ENCODE measurements around the gene DIDO1. TPM values are rescaled to one million over a fixed set of nuclear protein-coding genes. Genes with fewer than 3 reads are reported as not detected.

DIDO1 gene
- polyA plus RNA-seq, 4 donors = 52.4 to 65.6 (median 62.2) TPM

DNA sequence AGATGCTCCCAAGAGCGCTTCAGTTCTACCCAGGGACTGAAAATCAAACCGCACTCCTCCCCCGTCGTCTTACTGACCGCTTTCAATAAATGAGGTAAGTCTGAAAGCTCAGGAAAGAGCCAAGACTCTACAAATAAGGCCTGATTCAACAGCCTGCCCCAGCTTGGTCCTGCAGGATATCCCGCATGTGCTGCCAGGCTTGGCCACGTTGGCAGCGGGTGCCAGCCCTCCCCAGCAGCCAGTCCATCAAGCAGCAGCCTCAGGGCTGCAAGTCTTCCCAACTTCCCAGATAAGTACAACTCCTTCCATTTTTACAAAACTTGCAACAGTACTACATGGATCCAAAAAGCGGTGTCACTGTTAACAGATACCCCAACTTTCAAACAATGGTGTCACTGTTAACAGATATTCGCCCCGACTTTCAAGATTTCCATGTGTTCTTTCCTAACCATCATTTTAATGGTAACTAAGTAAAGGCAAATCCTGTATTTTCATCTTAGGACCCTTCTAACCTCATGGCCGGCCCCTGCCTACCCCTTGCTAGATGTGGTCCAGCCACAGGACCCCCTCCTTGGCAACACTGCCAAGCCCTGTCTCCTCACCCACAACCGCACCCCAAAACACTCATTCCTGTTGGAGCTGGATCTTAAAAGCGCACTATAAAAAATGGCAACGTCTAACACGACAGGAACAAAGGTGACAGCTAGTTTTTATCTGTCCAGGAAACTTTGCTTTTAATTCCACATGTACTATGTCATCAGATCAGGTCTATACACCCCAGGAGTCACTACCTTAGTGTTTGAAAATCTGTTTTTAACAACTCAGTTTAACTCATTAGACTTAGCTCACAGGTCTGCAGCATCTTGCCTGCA, 28.0 kb downstream of the DIDO1 start:
- no peak for DNase-seq (ENCODE audit: low read depth in 4 of 4, low spot score in 2 of 4)

DNA sequence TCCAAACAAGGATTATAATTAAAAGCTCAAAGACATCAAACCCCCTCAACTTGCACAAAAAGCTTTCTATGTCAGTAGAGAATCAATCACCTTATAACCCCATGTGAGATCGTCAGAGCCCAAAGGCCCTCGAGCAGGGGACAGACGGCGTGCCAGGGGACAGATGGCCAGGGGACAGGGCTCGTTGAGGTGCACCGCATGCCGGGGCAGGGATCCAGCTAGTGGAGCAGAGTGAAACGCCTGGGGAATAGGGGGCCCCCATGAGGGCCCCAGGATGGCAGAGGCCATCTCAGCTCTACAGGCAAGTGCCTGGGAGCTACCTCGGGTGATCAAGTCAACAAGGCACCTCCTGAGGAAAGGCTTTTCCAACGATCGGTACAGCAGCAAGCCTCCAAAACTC, 28.6 kb downstream of the DIDO1 start:
- no peak for DNase-seq (ENCODE audit: low read depth in 4 of 4, low spot score in 2 of 4)

- DNase-seq (ENCODE audit: low read depth in 4 of 4, low spot score in 2 of 4) = no peak
Measured at GRCh38 chr20:62896526-62896925, 29.8 kb downstream of the DIDO1 start.

- DNase-seq (ENCODE audit: low read depth in 4 of 4, low spot score in 2 of 4) = no peak
Measured at GRCh38 chr20:62895539-62895938, 30.8 kb downstream of the DIDO1 start.

DNA sequence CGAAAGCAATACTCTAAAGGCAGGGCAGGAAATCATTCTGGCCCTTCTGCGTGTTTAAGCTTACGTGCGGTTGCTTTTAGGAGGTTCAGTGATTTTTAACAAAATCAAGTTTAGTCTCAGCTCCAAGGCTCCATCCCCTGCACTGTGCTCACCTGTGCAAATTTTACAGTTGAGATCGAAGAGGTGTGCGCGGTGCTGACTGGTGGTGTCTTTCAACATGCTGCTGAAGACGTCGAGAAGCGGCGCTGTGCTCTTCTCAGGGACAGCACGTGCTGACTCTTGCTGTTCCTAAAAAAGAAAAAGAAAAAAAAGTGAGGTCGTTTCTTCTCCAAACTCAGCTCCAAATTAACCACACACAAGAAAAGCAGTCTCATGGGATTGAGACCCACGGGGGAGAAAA, 32.0 kb downstream of the DIDO1 start:
- DNase-seq (ENCODE audit: low read depth in 4 of 4, low spot score in 2 of 4) = no peak

DNA sequence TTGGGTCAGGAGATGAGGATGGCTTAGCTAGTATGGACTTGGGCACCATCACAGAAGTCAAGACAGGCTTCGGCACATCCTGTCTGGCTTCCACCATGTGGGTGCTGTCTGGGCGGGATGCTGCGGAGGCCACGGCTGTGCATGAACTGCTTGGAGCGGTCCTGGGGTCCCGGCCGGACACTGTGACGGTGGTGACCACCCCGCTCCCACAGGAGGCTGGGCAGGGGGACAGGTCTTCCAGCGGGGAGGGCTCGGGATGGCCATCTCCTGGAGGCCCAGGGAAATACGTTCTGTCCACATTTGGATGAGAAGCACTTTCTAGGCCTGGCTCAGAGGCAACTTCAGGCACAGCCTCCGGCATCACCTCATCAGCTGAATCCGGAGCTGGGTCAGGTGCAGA, 32.6 kb downstream of the DIDO1 start:
- no peak for DNase-seq (ENCODE audit: low read depth in 4 of 4, low spot score in 2 of 4)

DNA sequence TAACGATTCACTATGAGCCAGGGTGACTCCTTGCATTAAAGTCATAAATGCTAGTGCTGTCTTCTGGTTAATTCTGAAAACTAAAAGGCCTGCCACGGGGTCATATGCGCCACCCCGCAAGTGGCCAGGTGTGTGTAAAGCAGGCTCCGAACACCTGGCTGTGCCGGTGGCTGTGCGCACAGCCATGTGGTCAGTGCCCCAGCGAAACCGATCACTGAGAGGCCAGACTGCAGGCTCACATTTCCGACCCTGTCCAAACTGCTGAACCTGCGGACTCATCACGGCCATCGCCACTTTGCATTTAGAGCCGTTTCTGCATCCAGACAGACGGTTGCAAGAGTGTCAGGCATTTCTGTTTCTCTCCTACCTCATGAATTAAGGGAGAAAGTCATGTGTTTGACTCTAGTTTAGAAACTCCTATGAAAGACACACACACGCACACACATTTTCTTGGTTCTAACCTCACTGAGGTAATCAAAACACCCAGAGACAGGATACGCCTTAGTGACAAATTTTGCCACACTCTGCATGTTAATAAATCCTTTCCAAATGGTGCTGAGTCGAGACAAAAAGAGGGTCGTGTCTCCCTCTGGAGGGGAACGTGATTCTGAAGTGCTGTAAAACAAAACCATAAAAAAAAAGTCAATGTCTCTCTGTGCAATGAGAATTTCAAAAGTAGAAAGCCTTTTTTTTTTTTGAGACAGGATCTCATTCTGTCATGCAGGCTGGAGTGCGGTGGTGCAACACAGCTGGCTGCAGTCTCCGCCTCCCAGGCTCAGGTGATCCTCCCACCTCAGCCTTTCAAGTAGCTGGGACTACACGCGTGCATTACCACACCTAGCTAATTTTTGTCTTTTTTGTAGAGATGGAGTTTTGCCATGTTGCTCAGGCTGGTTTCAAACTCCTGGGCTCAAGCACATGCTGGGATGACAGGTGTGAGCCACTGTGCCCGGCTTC, 33.7 kb downstream of the DIDO1 start:
- no peak for DNase-seq (ENCODE audit: low read depth in 4 of 4, low spot score in 2 of 4)

GRCh38 chr20:62891111-62891510, 35.2 kb downstream of the DIDO1 start:
- DNase-seq (ENCODE audit: low read depth in 4 of 4, low spot score in 2 of 4) = no peak

DNA sequence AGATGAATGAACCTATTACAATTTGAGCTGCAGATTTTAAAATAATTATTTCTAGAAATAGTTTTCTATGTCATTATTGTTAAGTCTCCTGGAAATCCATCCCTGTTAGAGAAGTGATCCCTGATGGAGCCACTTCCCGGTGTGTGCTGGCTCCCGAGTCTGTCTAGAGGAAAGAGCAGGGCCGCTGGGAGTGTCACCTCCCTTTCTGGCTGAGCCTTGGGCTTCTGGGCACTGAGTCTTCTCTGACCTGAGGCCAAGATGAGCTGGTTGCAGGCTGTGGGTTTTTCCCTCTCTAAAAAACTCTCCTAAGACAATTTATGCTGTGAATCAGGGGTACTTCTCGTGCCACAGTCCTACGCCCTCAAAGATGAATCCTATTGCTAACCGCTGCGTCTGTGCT, 35.9 kb downstream of the DIDO1 start:
- DNase-seq (ENCODE audit: low read depth in 4 of 4, low spot score in 2 of 4) = no peak

GRCh38 chr20:62889871-62890270, 36.4 kb downstream of the DIDO1 start:
- no peak for DNase-seq (ENCODE audit: low read depth in 4 of 4, low spot score in 2 of 4)

- DNase-seq (ENCODE audit: low read depth in 4 of 4, low spot score in 2 of 4) = no peak
Measured at GRCh38 chr20:62889411-62889810, 36.9 kb downstream of the DIDO1 start.

DNA sequence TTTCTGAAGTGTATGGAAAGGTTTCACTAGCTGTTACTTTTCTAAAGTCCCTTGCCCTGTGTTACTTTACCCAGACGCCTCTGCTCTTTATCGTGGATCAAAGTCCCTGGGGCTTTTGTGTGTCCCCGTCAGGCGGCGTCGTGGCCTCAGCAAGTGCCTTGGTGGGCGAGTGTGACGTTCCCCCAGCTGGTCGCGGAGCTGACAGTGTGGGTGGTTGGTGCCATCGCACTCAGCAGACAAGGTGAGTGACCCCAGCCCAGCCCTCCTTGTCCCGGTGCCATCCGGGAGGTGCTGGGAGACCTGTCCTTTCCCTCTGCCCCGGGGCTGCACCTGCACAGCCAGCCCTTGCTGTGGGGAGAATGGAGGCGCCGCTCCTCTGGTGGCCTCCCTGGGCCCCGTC, 37.4 kb downstream of the DIDO1 start:
- no peak for DNase-seq (ENCODE audit: low read depth in 4 of 4, low spot score in 2 of 4)

GRCh38 chr20:62888406-62888805, 37.9 kb downstream of the DIDO1 start:
- no peak for DNase-seq (ENCODE audit: low read depth in 4 of 4, low spot score in 2 of 4)

GRCh38 chr20:62887860-62888239, 38.5 kb downstream of the DIDO1 start:
- DNase-seq (ENCODE audit: low read depth in 4 of 4, low spot score in 2 of 4) = no peak

GRCh38 chr20:62887152-62887859, 39.0 kb downstream of the DIDO1 start:
- no peak for DNase-seq (ENCODE audit: low read depth in 4 of 4, low spot score in 2 of 4)

- DNase-seq (ENCODE audit: low read depth in 4 of 4, low spot score in 2 of 4) = no peak
Measured at GRCh38 chr20:62886709-62887058, 39.6 kb downstream of the DIDO1 start.

GRCh38 chr20:62885896-62886708, 40.2 kb downstream of the DIDO1 start:
- no peak for DNase-seq (ENCODE audit: low read depth in 4 of 4, low spot score in 2 of 4)

DNA sequence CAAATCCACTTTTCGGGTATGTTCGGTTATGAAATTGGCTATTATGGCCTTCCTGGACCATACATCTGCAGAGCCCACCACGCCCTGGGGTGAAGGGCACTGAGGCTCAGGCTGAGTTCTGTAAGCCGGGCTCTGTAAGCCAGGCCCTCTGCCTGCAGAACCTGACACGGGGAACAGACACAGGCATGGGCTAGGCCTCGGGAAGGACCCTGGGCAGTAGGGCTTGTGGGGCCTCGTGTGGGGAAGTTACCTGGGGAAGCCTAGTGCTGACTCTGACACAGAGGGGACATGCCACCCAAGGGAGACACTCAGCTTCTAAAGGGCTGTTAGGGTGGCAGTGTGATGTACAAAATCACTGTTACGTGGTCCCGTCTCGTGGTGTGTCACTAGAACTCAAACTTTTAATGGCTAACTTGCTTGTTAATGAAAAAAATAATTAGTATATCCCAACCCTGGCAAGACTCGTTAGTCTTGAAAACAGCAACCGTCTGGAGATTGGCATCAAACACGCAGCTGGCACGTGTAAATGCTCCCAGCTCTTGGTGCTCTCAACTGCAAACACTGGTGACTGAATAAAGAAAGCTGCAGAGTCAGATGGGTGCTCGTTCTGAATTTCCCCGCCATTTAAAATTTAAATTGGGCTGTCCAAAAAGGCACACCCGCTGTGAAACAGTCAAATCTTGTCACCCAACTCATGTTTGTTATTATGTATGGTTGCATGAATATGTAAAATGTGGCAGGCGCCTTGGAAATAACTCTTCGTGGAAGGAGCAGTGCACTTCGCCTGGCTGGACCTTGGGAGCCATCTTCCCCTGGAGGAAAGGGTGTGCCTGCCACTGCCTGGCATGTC, 41.0 kb downstream of the DIDO1 start:
- DNase-seq (ENCODE audit: low read depth in 4 of 4, low spot score in 2 of 4) = no peak

DNA sequence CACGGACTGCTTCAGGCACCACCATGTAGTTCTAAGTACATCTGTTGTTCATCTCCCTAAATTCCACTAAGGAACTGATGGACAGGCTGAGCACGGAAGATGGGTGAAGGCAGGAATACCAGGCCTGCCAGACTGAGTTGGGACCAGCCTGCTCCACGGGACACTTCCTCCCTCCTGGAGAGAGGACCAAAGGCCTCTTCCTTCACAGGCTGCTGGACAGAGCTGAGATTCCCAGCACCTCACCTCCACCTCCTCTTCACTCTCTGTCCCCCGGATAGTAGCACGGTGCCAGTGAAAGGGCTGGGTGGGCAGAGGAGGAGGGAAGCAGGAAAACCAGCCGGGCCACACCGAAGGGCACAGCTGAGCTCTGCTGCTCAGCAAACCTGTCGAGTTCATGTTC, 41.7 kb downstream of the DIDO1 start:
- DNase-seq (ENCODE audit: low read depth in 4 of 4, low spot score in 2 of 4) = no peak

All from left renal cortex interstitium (tissue), 4 donors.